ENCODE measurements around the gene GOT1.

GOT1 gene

DNA sequence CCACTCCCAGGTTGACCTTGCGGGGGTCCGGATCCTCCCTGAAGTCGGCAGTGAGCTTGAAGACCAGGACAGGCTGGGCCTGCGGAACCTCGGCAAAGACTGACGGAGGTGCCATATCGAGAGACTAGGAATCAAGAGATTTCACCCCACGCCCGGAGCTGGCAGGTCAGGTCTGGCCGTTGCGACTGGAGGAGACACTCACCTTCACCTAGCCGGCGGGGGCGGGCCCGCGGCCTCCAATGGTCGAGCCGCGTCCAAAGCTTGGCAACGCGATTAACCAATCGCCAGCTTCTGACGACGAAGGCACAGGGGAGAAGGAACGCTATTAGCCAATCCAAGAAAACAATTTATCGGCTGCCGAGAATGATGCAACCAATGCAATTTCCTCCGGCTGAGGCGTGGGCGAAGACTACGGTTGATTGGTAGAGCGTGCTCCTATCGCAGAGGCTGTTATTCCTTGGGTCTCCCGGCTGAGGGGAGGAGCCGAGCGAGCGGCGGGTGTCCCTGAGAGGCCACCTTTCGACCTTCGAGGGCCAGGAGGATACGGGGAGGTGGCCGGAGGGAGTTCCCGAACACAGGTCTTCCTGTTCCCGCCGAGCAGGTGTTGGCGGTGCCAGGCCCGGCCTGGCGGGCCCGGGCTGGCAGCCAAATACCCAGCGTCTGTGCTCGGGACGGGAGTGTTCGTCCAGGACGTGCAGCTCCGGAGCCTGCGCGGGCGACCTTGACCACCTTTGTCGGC, at the start of gene GOT1:
GOT1 (minus strand) TSS at position 174 of the 739 bp plus-strand sequence; CDS start at position 115, 59 bp downstream.
- peak; percentile 54 to 99 (median 95) for DNase-seq

DNA sequence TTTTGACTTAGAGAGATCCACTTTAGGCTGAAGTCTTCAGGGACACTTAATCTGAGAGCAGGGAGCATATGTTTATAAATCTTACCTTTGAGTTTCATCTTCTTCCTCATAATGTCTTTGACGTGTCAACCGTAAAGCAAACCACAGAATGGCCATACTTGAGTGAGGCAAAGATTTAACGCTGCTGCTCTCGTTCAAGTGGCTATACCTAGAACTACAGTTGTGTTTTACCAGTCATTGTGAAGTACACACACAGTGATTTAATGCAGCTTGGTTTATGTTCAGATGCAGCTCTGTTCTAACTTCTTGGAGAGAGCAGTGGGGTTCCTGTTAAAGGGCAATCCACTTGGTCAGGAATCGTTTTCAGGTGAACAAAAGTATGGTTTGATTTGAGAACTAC, 39.9 kb upstream of the GOT1 start:
- DNase-seq, result no peak

DNA sequence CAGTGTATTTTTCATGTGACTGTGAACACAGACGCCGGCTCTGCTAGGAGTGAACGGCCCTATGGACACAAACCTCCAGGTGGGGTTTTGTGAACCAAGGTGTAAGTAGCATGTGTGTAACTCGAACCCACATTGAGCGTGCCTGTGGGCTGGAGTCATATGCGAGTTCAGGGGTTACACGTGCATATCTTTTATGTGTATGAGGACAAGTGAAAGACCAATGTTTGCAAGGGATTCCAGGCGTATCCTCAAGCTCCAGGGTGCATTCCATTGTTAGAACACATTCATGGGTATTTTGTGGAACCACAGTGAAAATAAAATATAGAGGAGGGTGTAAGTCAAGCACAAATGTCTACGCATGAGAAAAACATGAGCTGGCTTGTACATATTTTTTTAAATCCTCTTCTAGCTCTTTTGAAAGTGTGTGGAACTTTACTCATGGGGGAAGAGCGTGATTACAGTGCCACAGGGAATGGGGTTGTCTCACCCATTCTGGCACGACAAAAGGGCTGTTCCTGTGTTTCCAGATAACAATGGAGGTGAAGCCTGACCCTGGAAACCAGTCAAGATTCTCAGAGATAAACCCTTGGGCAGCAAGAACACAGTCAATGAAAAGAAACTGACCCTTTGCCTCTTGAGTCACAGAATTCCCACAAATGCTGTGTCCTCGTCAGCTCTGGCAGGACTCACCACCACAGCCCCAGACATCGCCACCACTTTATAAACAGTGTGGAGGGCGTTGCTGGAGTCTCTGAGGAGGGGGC, 37.0 kb upstream of the GOT1 start:
- DNase-seq, result no peak

DNA sequence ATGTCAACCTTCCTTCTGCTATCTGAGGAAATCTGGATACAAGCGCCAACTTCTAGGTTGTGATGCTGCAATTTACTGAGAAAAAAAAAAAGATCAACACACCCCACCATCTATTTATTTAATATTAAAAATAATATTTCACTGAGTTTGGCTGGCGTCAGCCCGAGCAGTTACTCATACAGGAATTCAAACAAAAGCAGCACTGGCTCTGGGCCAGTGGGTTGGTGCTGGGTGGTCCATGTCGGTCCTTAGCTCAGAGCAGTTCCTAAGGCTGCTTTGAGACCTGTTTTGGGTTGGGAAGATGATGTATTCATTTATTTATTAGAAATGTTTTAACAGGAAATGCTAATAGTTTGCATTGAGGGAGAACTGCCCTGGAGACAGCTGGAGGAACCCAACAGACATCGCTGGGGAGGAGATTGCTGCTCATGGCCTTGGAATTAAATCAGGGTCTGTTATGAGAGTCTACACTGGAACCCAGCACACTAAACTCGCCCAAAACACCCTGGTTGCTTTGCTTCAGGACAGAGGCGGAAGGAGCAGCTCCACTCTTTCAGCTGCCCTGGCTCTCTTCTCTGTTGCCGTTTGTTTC, 36.3 kb upstream of the GOT1 start:
- DNase-seq, result no peak

DNA sequence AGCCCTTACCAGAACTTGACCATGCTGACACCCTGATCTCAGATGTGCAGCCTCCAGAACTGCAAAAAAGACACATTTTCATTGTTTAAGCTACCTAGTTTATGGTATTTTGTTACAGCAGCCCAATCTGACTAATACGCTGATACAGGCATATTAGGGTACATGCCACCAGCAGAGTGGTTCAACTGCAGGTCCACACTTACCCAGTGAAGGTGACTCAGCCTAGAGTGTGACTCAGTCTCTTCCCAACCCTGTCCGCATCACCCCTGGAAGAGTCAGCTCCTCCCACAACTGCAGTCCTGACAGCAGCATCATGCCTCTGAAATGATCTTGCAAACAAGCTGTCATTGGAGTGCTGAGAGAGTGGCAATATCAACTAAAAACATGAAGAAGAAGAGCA, 30.8 kb upstream of the GOT1 start:
- no peak for DNase-seq

DNA sequence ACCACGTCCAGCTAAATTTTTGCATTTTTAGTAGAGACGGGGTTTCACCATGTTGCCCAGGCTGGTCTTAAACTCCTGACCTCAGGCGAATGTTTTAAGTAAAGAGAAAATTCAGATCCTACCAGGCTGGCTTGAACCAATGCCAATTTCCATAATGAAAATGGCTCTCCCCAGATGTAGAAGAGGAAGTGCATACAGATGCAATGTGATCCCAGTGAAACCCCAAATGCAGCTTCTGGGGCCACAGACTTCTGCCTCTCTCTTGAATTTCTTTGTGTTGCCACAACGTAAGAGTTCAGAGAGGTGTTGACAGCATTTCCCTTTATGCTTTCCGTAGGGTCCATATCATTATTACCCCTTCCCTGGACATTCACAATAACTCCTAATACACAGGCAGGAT, 29.6 kb upstream of the GOT1 start:
- DNase-seq, result no peak

DNA sequence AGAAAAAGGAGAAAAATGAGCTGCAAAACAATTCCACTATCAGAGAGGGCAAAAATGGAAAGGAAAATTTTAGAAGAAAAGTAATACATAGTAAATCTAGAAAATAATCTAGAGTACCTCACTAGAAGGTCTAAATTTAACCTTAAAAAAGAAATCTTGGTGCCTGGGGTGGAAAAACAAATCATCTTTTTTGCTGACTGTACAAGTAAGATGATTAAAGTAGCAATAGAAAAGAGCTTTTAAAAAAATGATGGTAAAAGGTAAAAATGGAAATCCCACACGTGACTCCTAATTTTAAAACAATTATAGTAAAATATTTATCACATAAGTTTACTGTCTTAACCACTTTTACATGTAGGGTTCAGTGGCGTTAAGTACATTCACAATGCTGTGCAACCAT, 28.8 kb upstream of the GOT1 start:
- no peak for DNase-seq

DNA sequence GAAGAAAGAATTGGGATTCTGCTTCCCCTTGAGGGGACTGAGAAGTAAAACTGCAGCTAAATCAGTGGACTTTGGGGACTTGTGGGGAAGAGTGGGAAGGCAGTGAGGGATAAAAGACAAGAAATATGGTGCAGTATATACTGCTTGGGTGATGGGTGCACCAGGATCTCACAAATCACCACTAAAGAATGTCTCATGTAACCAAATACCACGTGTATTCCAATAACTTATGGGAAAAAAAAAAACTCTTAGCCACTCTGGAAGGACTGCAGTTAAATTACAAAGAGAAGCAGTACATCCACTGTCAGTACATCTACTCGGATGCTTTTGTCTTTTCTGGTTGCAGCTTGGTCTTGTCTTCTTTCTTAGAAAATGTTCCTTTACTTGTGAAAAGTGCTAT, 27.4 kb upstream of the GOT1 start:
- no peak for DNase-seq

DNA sequence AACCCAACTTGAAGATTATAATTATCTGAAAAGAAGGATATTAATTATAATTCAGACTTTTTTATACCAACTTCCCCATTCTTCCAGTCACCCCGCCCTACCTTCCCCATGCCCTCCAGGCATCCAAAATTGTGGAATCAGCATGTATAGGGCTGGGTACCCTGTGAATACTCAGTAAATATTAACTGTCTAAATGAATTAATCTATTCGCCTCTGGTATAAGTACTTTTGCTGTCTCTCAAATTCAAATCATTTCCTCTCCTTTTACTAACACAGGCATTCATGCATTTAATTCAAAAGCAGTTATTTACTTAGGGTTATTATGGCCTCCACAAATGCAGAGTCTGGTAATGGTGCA, 26.5 kb upstream of the GOT1 start:
- DNase-seq, result no peak

DNA sequence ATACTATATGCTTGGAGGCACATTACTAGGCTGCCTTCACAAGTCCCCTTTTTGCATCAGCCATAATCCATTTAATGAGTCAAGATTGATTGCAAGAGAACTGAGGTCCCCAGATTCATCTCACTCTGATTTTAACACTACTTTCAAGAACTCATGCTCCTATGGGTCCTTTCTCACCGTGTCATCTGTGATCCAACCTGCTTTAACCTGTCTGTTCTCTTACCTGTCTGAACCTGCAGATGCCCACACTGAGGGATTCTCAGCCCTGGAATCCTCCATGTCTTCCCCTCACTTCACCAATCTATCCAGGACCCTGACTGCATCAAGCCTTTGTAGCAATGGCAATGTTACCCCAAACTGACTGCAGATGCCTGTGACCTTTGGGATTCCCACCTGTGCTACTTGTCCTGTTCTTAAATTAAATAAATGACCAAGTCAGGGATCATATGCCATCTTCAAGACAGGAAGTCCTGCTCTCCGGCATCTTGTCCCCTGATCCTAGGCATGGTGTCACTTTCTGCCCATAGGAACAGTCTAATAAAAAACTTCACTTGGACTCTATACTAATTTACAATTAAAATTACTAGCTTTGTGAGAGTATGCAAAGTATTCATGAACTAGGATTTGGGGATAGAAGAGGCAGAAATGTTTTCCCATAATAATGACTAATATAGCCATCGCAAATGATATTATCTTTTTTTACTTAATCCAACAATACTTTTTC, 25.9 kb upstream of the GOT1 start:
- no peak for DNase-seq

DNA sequence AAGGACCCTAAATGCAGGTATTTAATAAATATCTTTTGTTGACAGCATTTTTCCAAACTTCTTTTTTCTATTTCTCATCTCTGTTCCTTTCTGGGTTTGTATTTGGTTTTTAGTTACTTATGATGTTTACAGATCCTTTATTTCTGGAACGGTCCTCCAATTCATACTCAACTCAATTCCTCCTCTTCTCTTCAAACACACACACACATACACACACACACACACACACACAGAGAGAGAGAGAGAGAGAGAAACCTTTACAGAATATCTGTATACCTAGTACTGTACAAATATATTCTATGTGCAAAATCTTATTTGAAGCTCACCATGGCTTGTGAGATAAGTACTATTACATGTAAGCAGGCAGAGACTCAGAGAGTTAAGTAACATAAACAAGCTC, 21.6 kb upstream of the GOT1 start:
- no peak for DNase-seq

DNA sequence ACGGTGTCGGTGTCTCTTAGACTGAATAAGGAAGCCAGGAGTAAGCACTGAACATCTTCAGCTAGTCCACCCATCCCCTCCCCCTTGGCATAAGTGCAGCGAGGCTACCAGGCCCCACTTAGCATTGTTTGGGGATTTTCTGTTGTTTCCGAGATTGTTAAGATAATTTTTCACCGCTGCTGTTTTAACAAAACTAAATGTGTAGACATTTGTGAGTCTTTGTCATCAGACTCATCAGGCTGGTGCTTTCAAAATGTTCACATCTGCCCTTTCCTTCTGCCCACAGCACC, 21.0 kb upstream of the GOT1 start:
- no peak for DNase-seq

DNA sequence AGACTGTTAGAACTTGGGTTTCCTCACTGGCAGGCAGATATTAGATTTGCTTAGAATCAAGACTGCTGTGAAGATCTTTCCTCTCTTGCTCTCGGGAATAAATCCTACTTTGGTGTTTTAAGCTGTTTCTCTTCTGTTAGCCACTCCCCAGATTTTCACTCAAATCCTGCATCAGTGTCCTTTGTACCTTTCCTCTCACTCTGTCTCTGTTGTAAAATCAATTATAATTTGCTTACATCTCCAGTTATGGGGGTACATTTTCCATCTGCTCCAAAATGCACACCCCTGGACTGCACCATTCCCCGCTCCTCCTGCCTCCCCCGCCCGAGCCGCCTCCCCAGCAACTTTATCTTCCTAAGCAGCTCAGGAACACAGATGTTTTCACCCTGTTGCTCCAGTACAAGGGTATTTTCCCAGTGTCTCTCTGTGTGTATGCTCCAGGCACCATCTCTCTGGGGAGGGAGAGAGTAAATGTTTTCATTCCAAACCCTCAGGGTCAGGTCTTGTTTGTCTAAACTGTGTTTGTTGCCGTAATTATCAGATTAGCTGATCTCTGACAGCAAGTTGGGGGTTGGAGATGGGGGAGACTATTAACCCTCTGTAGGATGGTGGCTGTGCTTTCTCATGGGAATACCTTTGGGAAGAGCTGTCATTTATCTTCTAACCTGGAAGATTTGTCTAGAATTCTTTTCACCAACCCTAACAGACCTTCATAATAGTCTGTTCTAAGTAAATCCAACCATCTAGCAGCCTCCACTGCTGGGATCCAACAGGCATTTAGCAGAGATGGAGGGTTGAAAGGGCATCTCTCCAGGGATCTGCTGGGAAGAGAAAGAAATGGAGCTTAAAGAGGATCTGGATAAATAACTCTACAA, 20.4 kb upstream of the GOT1 start:
- DNase-seq, result no peak

DNA sequence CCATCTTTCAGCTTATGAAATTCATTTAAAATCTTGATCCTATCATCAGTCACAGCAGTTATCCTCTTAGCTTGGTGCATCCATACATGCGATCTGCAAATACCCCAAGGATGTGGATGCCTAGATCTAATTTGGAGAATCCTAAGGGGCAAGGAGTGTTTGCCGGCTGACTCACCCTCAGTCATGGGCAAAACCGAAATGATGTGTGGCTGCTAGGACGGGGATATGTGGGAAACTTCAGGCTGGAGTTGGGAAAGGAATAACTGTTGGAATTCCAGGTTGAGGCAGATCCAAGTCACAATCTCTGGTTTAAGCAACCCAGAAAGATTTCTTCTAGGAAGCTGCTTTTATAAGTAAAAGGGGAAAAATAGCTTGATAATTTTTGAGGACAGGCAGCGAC, 19.7 kb upstream of the GOT1 start:
- no peak for DNase-seq

DNA sequence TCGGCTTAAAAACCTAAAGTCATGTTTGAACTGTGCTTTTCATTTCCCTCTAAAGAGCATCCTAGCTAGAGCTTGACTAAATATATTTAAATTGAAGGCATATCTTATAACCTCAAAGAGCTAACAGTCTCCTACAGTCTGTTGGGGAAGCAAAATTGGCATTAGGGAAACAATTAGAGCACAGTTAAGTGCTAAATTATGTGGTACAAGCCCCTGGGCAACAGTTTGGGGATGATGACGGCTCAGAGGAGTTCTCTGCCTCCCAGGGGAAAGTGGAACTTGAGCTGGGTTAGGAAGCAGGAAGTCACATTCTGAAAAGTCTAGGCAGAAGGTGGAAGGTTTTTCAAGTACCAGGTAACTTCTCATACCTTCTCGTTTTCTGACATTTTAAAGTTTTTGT, 18.6 kb upstream of the GOT1 start:
- DNase-seq, result no peak

DNA sequence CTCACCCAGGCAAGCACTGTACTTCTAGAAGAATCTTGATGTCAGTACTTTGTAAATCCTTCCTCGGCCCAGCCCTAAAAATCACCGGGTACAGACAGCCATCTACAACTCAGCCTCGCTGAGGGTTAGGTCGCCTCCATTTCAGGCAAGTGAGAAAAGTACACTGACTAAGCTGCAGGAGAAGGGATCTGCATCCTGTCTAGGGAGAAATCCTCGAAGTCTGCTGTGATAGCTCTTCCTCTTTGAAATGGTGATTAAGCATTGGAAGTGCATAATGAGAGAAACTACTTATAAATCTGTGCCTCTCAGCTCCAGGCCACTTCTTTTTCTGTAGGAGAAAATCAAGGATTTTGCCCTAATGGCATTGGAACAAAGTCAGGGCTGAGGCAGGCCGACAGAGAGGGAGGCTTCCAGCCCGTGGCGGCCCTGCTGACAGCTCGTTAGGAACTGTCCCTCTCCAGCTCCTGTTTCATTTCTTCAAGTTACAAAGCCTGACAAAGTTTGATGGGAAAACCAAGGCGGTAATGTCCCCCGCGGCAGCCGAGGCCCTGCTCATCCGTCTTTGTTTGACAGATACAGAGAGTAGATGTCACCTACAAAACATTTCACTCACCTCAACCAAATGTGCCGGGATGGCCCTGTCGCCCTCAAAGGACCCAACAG, 14.1 kb upstream of the GOT1 start:
- DNase-seq, result no peak

DNA sequence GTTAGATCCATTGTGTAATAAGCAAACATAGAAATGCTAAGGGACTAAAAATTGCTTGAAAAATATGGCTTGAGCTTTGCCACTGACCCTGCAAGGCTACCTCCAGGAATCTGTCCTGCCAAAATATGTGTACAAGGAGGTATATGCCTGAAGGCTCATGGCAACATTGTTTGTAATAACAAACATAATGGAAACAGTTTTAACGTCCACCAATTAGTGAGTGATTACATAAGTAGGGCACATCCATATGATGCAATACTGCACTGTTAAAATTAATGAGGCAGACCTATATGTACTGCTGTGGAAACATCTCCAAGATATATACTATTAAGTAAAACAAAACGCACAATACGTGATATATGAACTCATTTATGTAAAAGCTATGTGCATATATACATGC, 13.1 kb upstream of the GOT1 start:
- no peak for DNase-seq

DNA sequence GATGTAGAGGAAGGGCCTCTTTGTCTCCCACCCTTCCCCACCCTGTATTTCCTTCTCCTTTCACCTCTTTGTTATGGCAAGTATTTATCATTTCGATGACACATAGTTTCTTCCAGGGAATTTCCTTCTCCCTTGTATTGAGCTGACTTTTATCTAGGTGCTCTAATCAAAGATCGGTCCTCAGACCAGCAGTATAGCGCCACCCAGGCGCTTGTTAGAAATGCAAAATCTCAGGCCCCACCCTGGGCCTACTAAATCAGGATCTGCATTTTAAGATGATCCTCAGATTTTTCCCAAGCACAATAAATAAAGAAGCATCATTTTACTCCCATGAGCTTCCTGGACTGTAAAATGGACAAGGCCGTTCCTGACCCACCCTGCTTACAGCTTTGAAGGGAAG, 12.0 kb upstream of the GOT1 start:
- no peak for DNase-seq

DNA sequence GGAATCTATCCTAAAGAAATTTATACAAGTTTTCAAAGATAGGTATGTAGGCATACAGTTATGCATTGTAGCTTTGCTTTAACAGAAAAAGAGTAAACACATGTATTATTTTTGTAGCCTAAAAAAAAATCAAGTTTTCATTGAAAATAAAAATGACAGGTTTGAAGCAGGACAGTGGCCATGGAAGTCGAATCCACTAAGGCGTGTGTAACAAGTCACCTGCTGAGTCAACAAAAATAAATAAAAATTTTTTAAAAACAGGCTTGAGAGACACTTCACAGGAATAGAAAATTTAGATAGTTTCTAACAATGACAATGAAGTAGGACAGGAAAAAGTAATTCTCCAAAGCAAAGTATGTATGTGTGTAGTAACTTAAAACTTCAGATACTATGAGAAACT, 8.5 kb upstream of the GOT1 start:
- no peak for DNase-seq

DNA sequence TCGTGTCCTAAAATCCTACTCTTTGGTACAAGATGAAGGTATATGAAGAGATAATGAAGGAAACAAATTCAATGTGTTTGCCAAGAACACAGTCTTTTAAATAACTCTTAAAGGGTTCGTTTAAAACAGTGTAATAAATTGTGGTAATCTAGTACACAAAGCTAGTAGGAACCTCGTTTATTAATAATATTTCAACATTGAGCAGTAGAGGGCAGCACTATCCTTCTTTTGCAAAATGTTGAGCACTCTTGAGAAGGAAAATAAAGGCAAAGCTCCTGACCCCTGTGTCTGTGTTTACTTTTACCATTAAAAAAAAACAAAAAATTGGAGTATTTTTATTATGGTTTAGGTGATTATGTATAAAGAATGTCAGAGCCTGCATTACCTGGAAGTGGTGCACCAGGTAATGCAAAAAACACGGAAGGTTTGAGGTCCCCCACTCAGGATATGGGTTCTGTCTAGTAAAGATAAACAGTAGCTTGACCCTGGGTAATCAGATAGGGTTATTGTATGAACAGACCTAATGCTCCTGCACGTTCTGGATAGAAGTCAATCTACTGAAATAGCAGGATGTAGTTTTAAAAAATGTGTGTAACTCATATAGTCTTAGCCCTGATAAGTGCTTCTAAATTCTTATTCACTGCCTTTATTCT, 5.7 kb upstream of the GOT1 start:
- DNase-seq, result peak in 1 of 56 donors; percentile 73

All from amygdala (tissue), 56 donors.